ENCODE results near the gene SEMA3F.

SEMA3F gene

GRCh38 chr3:50127251-50127691, 27.9 kb upstream of the SEMA3F start:
- no peak overlapping the region for H3K27ac ChIP-seq (ENCODE audit: low read depth, low read length)
- no peaks in the 10 kb centered on the region for H3K79me2 ChIP-seq (ENCODE audit: control insufficient read depth, low read length)
- no peak overlapping the region for H3K4me2 ChIP-seq (ENCODE audit: low read length)
- no peaks in the 10 kb centered on the region for H3K4me1 ChIP-seq (ENCODE audit: control insufficient read depth, low read length)
- H3K4me3 ChIP-seq (ENCODE audit: low read length), result no peak overlapping the region
- H4K20me1 ChIP-seq (ENCODE audit: control insufficient read depth, insufficient read depth, low read depth, low read length), result no peaks in the 10 kb centered on the region
- no peaks in the 10 kb centered on the region for H3K9me3 ChIP-seq (ENCODE audit: control insufficient read depth, insufficient read depth, low read length)
- no peaks in the 10 kb centered on the region for H3K9me2 ChIP-seq (replicated peaks; ENCODE audit: control insufficient read depth, low read length)
- no peaks in the 10 kb centered on the region for H3K36me3 ChIP-seq (ENCODE audit: control insufficient read depth, low read length)
- H3F3A ChIP-seq (ENCODE audit: control insufficient read depth, insufficient read depth), result no peaks in the 10 kb centered on the region
- no peak for TF ChIP-seq EZH2phosphoT487 (IDR thresholded peaks at IDR 0.05; ENCODE audit: borderline replicate concordance, low read length)
- TF ChIP-seq CTCF (IDR thresholded peaks at IDR 0.05; ENCODE audit: low read depth, low read length, poor library complexity, severe bottlenecking), result no peak
- H3K27me3 ChIP-seq (ENCODE audit: control insufficient read depth, low read length), result peaks cover 16% of the 10 kb centered on the region; the same call in 1 of the 2 replicates

GRCh38 chr3:50128001-50128400, 27.1 kb upstream of the SEMA3F start:
- H3F3A ChIP-seq (ENCODE audit: control insufficient read depth, insufficient read depth), result no peaks in the 10 kb centered on the region
- H3K27me3 ChIP-seq (ENCODE audit: control insufficient read depth, low read length), result peaks cover 16% of the 10 kb centered on the region; the same call in 1 of the 2 replicates
- H3K4me3 ChIP-seq (ENCODE audit: low read length), result no peak overlapping the region
- no peak overlapping the region for H3K4me2 ChIP-seq (ENCODE audit: low read length)
- H3K79me2 ChIP-seq (ENCODE audit: control insufficient read depth, low read length), result no peaks in the 10 kb centered on the region
- no peaks in the 10 kb centered on the region for H4K20me1 ChIP-seq (ENCODE audit: control insufficient read depth, insufficient read depth, low read depth, low read length)
- no peaks in the 10 kb centered on the region for H3K36me3 ChIP-seq (ENCODE audit: control insufficient read depth, low read length)
- H3K9me2 ChIP-seq (replicated peaks; ENCODE audit: control insufficient read depth, low read length), result no peaks in the 10 kb centered on the region
- no peak overlapping the region for H3K27ac ChIP-seq (ENCODE audit: low read depth, low read length)
- no peaks in the 10 kb centered on the region for H3K4me1 ChIP-seq (ENCODE audit: control insufficient read depth, low read length)
- H3K9me3 ChIP-seq (ENCODE audit: control insufficient read depth, insufficient read depth, low read length), result no peaks in the 10 kb centered on the region
- TF ChIP-seq CTCF (IDR thresholded peaks at IDR 0.05; ENCODE audit: low read depth, low read length, poor library complexity, severe bottlenecking) (no peak), EZH2phosphoT487 (IDR thresholded peaks at IDR 0.05; ENCODE audit: borderline replicate concordance, low read length) (no peak)

GRCh38 chr3:50130436-50130835, 24.7 kb upstream of the SEMA3F start:
- Histone ChIP-seq H3K27me3 (ENCODE audit: control insufficient read depth, low read length) (peaks cover 36% of the 10 kb centered on the region), H3F3A (ENCODE audit: control insufficient read depth, insufficient read depth) (no peaks in the 10 kb centered on the region), H4K20me1 (ENCODE audit: control insufficient read depth, insufficient read depth, low read depth, low read length) (no peaks in the 10 kb centered on the region), H3K4me2 (ENCODE audit: low read length) (no peak overlapping the region), H3K9me2 (replicated peaks; ENCODE audit: control insufficient read depth, low read length) (no peaks in the 10 kb centered on the region), H3K4me3 (ENCODE audit: low read length) (no peak overlapping the region), H3K4me1 (ENCODE audit: control insufficient read depth, low read length) (no peaks in the 10 kb centered on the region), H3K36me3 (ENCODE audit: control insufficient read depth, low read length) (no peaks in the 10 kb centered on the region), H3K79me2 (ENCODE audit: control insufficient read depth, low read length) (no peaks in the 10 kb centered on the region), H3K9me3 (ENCODE audit: control insufficient read depth, insufficient read depth, low read length) (no peaks in the 10 kb centered on the region), H3K27ac (ENCODE audit: low read depth, low read length) (no peak overlapping the region)
- no peak for TF ChIP-seq CTCF (IDR thresholded peaks at IDR 0.05; ENCODE audit: low read depth, low read length, poor library complexity, severe bottlenecking)
- no peak for TF ChIP-seq EZH2phosphoT487 (IDR thresholded peaks at IDR 0.05; ENCODE audit: borderline replicate concordance, low read length)
